ENCODE results near the gene UBE4A. TPM values are rescaled to one million over a fixed set of nuclear protein-coding genes. Genes with fewer than 3 reads are reported as not detected.
A peak's percentile ranks its signal among the peaks of the same experiment; 100 is the strongest.

UBE4A gene
- total RNA-seq, 1 experiment from 2014 or later, result 57.9 TPM

- Histone ChIP-seq H3K4me1 (ENCODE audit: control insufficient read depth, insufficient read depth, low read length) (peaks cover 28% of the 10 kb centered on the region), H3K36me3 (ENCODE audit: control insufficient read depth, insufficient read depth, low read length) (no peaks in the 10 kb centered on the region; the same call in 1 of the 2 replicates), H3K4me3 (ENCODE audit: low read depth in 2 of 2, low read length in 2 of 2) (peak overlapping the region; percentile 84 to 95), H3K27me3 (ENCODE audit: control insufficient read depth, insufficient read depth, low read length) (no peaks in the 10 kb centered on the region), H3K9me3 (ENCODE audit: control insufficient read depth, insufficient read depth, low read depth, low read length) (no peaks in the 10 kb centered on the region), H3K27ac (ENCODE audit: low read length) (peak overlapping the region; percentile 96)
- ChIA-PET CTCF (no interaction called here), POLR2A (interaction anchor here (0.6 to 0.9 kb wide), 2 partner anchors 26 to 32 kb away, joined by 4 to 6 read pairs; no protein-coding TSS in a partner anchor)
- BruUV-seq (replicated peaks), result no TSS peak
- intact Hi-C loops (cut with micrococcal nuclease; ENCODE audit: unreplicated experiment) (no loop called here), in situ Hi-C loops (cut with HindIII; ENCODE audit: low pct_unique_long_range_greater_than_20kb, low sequenced_read_pairs) (no loop called here)
- TF ChIP-seq POLR2AphosphoS5 (IDR thresholded peaks at IDR 0.05; ENCODE audit: low read depth, low read length) (no peak), REST (IDR thresholded peaks at IDR 0.05; ENCODE audit: insufficient read depth in 1 of 2, low read depth in 2 of 2, low read length in 1 of 2) (peak; percentile 89 to 93), TCF7L2 (IDR thresholded peaks at IDR 0.05; ENCODE audit: low read depth, low read length) (peak; percentile 65), CTCF (IDR thresholded peaks at IDR 0.05) (peak; percentile 19; the same call in 1 of the 2 replicates), SIN3A (IDR thresholded peaks at IDR 0.05; ENCODE audit: borderline replicate concordance, insufficient read depth, low read depth, low read length) (peak; percentile 34; the same call in 1 of the 2 replicates)
- DNase-seq (ENCODE audit: low read depth, low spot score) (no peak), ATAC-seq (peak; percentile 9)
Observed at GRCh38 chr11:118434553-118435289, 75.3 kb downstream of the UBE4A start.

GRCh38 chr11:118435290-118435892, 76.0 kb downstream of the UBE4A start:
- TF ChIP-seq CTCF (IDR thresholded peaks at IDR 0.05) (no peak), POLR2AphosphoS5 (IDR thresholded peaks at IDR 0.05; ENCODE audit: low read depth, low read length) (peak; percentile 49), REST (IDR thresholded peaks at IDR 0.05; ENCODE audit: insufficient read depth in 1 of 2, low read depth in 2 of 2, low read length in 1 of 2) (0 out of 4 replicates have a peak, but pooled peaks of 1 of the 2 experiments have one; percentile 45), SIN3A (IDR thresholded peaks at IDR 0.05; ENCODE audit: borderline replicate concordance, insufficient read depth, low read depth, low read length) (no peak), TCF7L2 (IDR thresholded peaks at IDR 0.05; ENCODE audit: low read depth, low read length) (no peak; the same call in 1 of the 2 replicates)
- intact Hi-C loops (cut with micrococcal nuclease; ENCODE audit: unreplicated experiment), result no loop called here
- no peaks in the 10 kb centered on the region for H3K27me3 ChIP-seq (ENCODE audit: control insufficient read depth, insufficient read depth, low read length)
- H3K9me3 ChIP-seq (ENCODE audit: control insufficient read depth, insufficient read depth, low read depth, low read length), result no peaks in the 10 kb centered on the region
- peak overlapping the region; percentile 96 for H3K27ac ChIP-seq (ENCODE audit: low read length)
- POLR2A ChIA-PET, result interaction anchor here (0.5 to 0.9 kb wide), 4 partner anchors 26 to 297 kb away, joined by 3 to 7 read pairs (median 5); no protein-coding TSS in a partner anchor
- H3K36me3 ChIP-seq (ENCODE audit: control insufficient read depth, insufficient read depth, low read length), result peaks cover 5% of the 10 kb centered on the region; the same call in 1 of the 2 replicates
- H3K4me1 ChIP-seq (ENCODE audit: control insufficient read depth, insufficient read depth, low read length), result peaks cover 35% of the 10 kb centered on the region
- CTCF ChIA-PET, result no interaction called here
- ATAC-seq, result peak; percentile 55
- BruUV-seq (replicated peaks), result TSS peak; percentile 81
- peak overlapping the region; percentile 84 to 95 for H3K4me3 ChIP-seq (ENCODE audit: low read depth in 2 of 2, low read length in 2 of 2)
- in situ Hi-C loops (cut with HindIII; ENCODE audit: low pct_unique_long_range_greater_than_20kb, low sequenced_read_pairs), result no loop called here
- DNase-seq (ENCODE audit: low read depth, low spot score), result no peak

All from Panc1 (cell line).